Measurements from ENCODE around the gene EXOC1.
"Not testable (repeated sequence)": the region's sequence is repeated elsewhere in the genome, so short reads cannot be mapped to it uniquely, and the experiment has no call there.

Gene EXOC1

GRCh38 chr4:55853484-55854046 lies at the start of gene EXOC1:
TSS of gene EXOC1 (plus strand) at chr4:55853648. CDS start at chr4:55858324, 4,676 bp downstream.
- peak; percentile 93 to 94 for DNase-seq (ENCODE audit: low read depth in 2 of 2)

- DNase-seq (ENCODE audit: low read depth in 2 of 2): no peak
These were observed 45.9 kb upstream of the EXOC1 start for GRCh38 chr4:55807556-55807955.

- DNase-seq (ENCODE audit: low read depth in 2 of 2): no peak
These were observed 45.3 kb upstream of the EXOC1 start for GRCh38 chr4:55808186-55808585.

GRCh38 chr4:55808632-55809031 lies 44.8 kb upstream of the EXOC1 start:
- no peak for DNase-seq (ENCODE audit: low read depth in 2 of 2)

GRCh38 chr4:55817691-55818090 lies 35.8 kb upstream of the EXOC1 start:
- DNase-seq (ENCODE audit: low read depth in 2 of 2): no peak

- DNase-seq (ENCODE audit: low read depth in 2 of 2): no peak
These were observed 33.8 kb upstream of the EXOC1 start, which contains the start of gene EXOC1L for GRCh38 chr4:55819634-55820033. TSS of gene EXOC1L (plus strand) at chr4:55819790. CDS start at chr4:55820027, 237 bp downstream.

- DNase-seq (ENCODE audit: low read depth in 2 of 2): no peak
These were observed 33.2 kb upstream of the EXOC1 start for GRCh38 chr4:55820279-55820678.

- no peak for DNase-seq (ENCODE audit: low read depth in 2 of 2)
These were observed 31.1 kb upstream of the EXOC1 start for GRCh38 chr4:55822329-55822728.

GRCh38 chr4:55824865-55825264 lies 28.6 kb upstream of the EXOC1 start:
- no peak for DNase-seq (ENCODE audit: low read depth in 2 of 2)

- DNase-seq (ENCODE audit: low read depth in 2 of 2): no peak
These were observed 26.5 kb upstream of the EXOC1 start for GRCh38 chr4:55826986-55827385.

- DNase-seq (ENCODE audit: low read depth in 2 of 2): no peak
These were observed 25.9 kb upstream of the EXOC1 start for GRCh38 chr4:55827582-55827981.

GRCh38 chr4:55830048-55830447 lies 23.4 kb upstream of the EXOC1 start:
- DNase-seq (ENCODE audit: low read depth in 2 of 2): no peak

GRCh38 chr4:55830716-55831115 lies 22.7 kb upstream of the EXOC1 start:
- no peak for DNase-seq (ENCODE audit: low read depth in 2 of 2)

- DNase-seq (ENCODE audit: low read depth in 2 of 2): no peak
These were observed 19.2 kb upstream of the EXOC1 start for GRCh38 chr4:55834086-55834795.

GRCh38 chr4:55837903-55838302 lies 15.5 kb upstream of the EXOC1 start:
- DNase-seq (ENCODE audit: low read depth in 2 of 2): no peak

GRCh38 chr4:55838356-55838755 lies 15.1 kb upstream of the EXOC1 start:
- DNase-seq (ENCODE audit: low read depth in 2 of 2): no peak

GRCh38 chr4:55838952-55839351 lies 14.5 kb upstream of the EXOC1 start:
- DNase-seq (ENCODE audit: low read depth in 2 of 2): no peak

- DNase-seq (ENCODE audit: low read depth in 2 of 2): no peak
These were observed 12.5 kb upstream of the EXOC1 start for GRCh38 chr4:55840956-55841355.

GRCh38 chr4:55841373-55842239 lies 11.8 kb upstream of the EXOC1 start:
- DNase-seq (ENCODE audit: low read depth in 2 of 2): not testable (repeated sequence)

- not testable (repeated sequence) for DNase-seq (ENCODE audit: low read depth in 2 of 2)
These were observed 11.1 kb upstream of the EXOC1 start for GRCh38 chr4:55842312-55842711.

GRCh38 chr4:55849724-55850123 lies 3.7 kb upstream of the EXOC1 start:
- no peak for DNase-seq (ENCODE audit: low read depth in 2 of 2)

GRCh38 chr4:55851885-55852284 lies 1.6 kb upstream of the EXOC1 start:
- DNase-seq (ENCODE audit: low read depth in 2 of 2): no peak

- no peak for DNase-seq (ENCODE audit: low read depth in 2 of 2)
These were observed 681 bp downstream of the EXOC1 start for GRCh38 chr4:55854129-55854528.
